Measurements from ENCODE around the gene TXNL4A. TPM values are rescaled to one million over a fixed set of nuclear protein-coding genes. Genes with fewer than 3 reads are reported as not detected.

The TXNL4A gene
- total RNA-seq, 1 donor from 2014 or later, result 130 TPM

- intact Hi-C loops (cut with micrococcal nuclease), result no loop called here
Measured at GRCh38 chr18:79965119-79965902, 23.1 kb downstream of the TXNL4A start.

- intact Hi-C loops (cut with micrococcal nuclease), result loop anchor here (1.0 kb wide), 2 partner anchors 13 to 24 kb away; partner anchors contain the start of genes SLC66A2 and TXNL4A
Measured at GRCh38 chr18:79964330-79965118, 23.8 kb downstream of the TXNL4A start, which contains the start of gene HSBP1L1. Gene HSBP1L1 (plus strand): TSS chr18:79964643. CDS start chr18:79964736, 93 bp downstream.

- intact Hi-C loops (cut with micrococcal nuclease), result loop anchor here (1.0 kb wide), 2 partner anchors 12 to 25 kb away; partner anchors contain the start of genes SLC66A2 and TXNL4A
Measured at GRCh38 chr18:79963658-79964329, 24.6 kb downstream of the TXNL4A start.

DNA sequence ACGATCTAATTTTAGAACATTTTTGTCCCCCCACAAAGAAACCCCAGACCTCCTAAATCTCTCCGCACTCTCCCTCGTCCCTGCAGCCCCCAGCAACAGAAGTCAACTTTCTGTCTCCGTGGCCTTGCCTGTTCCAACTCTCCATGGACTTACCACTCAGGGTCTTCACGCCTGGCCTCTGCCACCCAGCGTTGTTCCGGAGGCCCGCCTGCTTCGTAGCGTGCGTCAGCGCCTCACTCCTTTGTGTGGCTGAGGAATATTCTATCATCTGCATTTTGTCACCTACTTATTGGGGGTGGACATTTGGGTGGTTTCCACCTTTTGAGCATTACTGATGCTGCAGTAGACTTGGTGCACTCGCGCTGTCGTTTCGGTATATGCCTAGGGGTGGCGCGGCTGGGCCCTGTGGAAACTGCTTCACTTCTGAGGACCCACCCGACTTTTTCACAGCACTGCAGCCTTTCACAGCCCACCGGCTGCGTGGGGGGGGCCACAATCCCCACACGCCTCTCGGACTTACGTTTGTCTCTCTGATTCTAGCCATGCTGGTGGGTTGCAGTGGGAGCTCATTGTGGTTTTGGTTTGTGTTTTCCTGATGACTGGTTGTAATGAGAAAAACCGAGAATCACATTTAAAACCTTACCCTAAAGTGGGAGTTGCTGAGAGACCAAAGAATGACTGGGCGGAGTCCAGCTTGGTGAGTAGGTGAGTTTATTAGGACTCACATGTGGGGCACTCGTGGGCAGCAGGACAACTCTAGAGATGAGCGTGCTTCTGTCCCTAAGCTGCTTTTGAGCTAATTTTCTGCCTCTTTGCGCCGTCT is 25.3 kb downstream of the TXNL4A start:
- intact Hi-C loops (cut with micrococcal nuclease), result no loop called here

DNA sequence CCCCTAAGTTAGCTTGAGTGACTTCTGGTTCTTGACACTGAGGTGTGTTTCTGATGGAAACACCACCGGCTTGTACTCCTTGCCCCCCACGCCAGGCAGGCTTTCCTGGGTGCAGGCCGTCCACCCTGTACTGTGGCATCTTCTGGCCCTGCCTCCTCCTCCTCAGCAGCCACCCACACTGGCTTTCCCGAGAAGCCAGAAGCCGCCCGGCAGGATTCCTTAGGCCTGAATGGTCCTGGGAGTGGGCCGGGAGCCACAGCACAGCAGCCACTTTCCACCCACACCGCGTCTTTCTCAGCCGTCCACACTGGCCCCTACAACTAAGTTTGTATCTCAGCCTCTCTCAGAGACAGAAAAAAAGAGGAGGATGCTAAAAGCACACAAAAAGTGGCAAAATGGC is 26.1 kb downstream of the TXNL4A start:
- intact Hi-C loops (cut with micrococcal nuclease), result no loop called here

GRCh38 chr18:79961527-79962291 is 26.7 kb downstream of the TXNL4A start:
- intact Hi-C loops (cut with micrococcal nuclease), result no loop called here

DNA sequence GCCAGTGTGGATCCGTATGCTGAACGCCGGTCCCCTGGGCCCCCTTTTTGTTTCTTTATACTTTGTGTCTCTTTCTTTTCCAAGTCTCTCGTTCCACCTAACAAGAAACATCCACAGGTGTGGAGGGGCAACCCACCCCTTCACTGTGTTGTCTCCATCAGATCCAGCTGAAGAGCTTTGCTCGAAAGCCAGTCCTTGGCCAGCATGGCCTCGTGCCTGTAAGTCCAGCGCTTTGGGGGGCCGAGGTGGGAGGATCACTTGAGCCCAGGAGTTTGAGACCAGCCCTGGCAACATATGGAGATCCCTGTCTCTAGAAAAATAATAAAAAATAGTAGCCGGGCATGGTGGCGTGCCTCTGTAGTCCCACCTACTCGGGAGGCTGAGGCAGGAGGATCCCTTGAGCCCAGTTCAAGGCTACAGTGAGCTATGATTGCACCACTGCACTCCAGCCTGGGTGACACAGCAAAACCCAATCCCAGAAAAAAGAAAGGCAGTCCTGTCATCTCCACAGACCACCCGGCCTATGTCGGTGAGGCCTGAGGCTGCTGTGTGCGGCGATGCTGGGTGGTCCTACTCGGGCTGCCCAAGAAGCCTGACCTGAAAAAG is 27.3 kb downstream of the TXNL4A start:
- intact Hi-C loops (cut with micrococcal nuclease), result loop anchor here (1.0 kb wide), 1 partner anchor 9 kb away; no protein-coding TSS in a partner anchor

GRCh38 chr18:79960161-79960801 is 28.1 kb downstream of the TXNL4A start:
- intact Hi-C loops (cut with micrococcal nuclease), result loop anchor here (1.0 kb wide), 1 partner anchor 8 kb away; no protein-coding TSS in a partner anchor

- intact Hi-C loops (cut with micrococcal nuclease), result loop anchor here (10.0 kb wide), 2 partner anchors 164 to 564 kb away; partner anchors contain the start of genes KCNG2 and NFATC1
Measured at GRCh38 chr18:79958981-79959380, 29.4 kb downstream of the TXNL4A start.

- intact Hi-C loops (cut with micrococcal nuclease), result loop anchor here (10.0 kb wide), 2 partner anchors 161 to 561 kb away; partner anchors contain the start of genes KCNG2 and NFATC1
Measured at GRCh38 chr18:79956276-79956675, 32.1 kb downstream of the TXNL4A start.

GRCh38 chr18:79955302-79956075 is 32.9 kb downstream of the TXNL4A start:
- intact Hi-C loops (cut with micrococcal nuclease), result loop anchor here (10.0 kb wide), 2 partner anchors 161 to 561 kb away; partner anchors contain the start of genes KCNG2 and NFATC1

DNA sequence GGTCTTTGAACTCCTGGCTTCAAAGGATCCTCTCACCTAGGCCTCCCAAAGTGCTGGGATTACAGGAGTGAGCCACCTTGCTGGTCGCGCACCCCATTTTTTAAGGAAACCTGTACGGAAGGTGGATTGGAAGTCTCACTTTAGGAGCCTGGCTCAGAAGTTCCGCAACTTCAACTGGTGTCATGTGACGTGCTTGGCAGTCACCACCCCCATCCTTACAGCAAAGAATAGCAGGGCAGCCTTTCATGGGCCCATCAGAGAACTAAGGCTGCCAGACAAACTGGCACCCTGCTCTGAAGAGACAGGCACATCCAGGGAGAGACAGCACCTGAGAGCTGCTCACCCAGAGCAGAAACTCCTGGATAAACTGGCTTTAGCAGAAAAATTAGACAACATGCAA is 33.6 kb downstream of the TXNL4A start:
- intact Hi-C loops (cut with micrococcal nuclease), result loop anchor here (5.0 to 10.0 kb wide), 3 partner anchors 160 to 887 kb away; partner anchors contain the start of genes ATP9B, KCNG2 and NFATC1

GRCh38 chr18:79953971-79954651 is 34.3 kb downstream of the TXNL4A start:
- intact Hi-C loops (cut with micrococcal nuclease), result loop anchor here (5.0 to 10.0 kb wide), 3 partner anchors 159 to 887 kb away; partner anchors contain the start of genes ATP9B, KCNG2 and NFATC1

GRCh38 chr18:79952996-79953559 is 35.3 kb downstream of the TXNL4A start:
- intact Hi-C loops (cut with micrococcal nuclease), result loop anchor here (1.0 to 10.0 kb wide), 4 partner anchors 7 to 886 kb away; partner anchors contain the start of genes ATP9B, KCNG2 and NFATC1

DNA sequence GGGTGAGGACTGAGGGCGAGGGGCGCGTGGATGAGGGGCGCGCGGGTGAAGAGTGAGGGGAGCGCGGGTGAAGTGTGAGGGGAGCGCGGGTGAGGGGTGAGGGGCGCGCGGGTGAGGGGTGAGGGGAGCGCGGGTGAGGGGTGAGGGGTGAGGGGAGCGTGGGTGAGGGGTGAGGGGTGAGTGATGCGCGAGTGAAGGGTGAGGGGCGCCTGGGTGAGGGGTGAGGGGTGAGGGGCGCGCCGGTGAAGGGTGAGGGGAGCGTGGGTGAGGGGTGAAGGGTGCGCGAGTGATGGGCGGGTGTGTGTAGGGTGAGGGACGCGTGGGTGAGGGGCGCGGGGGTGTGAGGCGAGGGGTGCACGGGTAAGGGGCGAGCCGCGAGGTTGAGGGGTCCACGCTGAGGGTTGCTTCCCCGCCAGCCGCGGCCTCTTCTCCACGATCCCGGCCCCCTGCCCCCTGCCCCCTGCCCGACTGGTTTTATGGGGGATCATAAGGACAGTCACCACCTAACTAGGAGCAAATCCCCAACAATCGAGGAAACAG is 35.8 kb downstream of the TXNL4A start:
- intact Hi-C loops (cut with micrococcal nuclease), result loop anchor here (1.0 to 10.0 kb wide), 4 partner anchors 8 to 885 kb away; partner anchors contain the start of genes ATP9B, KCNG2 and NFATC1

All from T-helper 2 cell treated with Interferon-gamma antibody and Interleukin-4, amounts not matched to agents 100 ng/mL and 5 ng/mL, for 36 hours (primary cell).